Kidney (tissue), 14 donors: Measurements from ENCODE around the gene GNB1. TPM values are rescaled to one million over a fixed set of nuclear protein-coding genes. Genes with fewer than 3 reads are reported as not detected.

Experiments used
- DNase-seq, 5 donors: peaks; one replicate each; pipeline ENCODE4 v3.0.0-alpha.2; 2013 to 2020
- FAIRE-seq: peaks from 2 replicates; lab custom pipeline; 2012; peaks lifted over from hg19 to GRCh38; lab: Jason Lieb, UNC
- H3K27ac ChIP-seq, 2 donors: one replicate each; pipeline ENCODE4 v1.7.0; 2013; ENCODE audit warnings: low read depth in 2 of 2, low read length in 2 of 2, inconsistent platforms in 1 of 2
- H3K27me3 ChIP-seq: one replicate; pipeline ENCODE4 v1.7.1; 2013; ENCODE audit warnings: low read length, inconsistent platforms; ENCODE audit not compliant: control insufficient read depth, insufficient read depth
- H3K36me3 ChIP-seq, 3 donors: one replicate each; pipeline versions ENCODE4 v1.7.0 to v1.7.1; 2013; ENCODE audit warnings: low read length in 3 of 3, control low read depth in 1 of 3, inconsistent platforms in 1 of 3; ENCODE audit not compliant: insufficient read depth in 3 of 3, control insufficient read depth in 2 of 3
- H3K4me1 ChIP-seq, 3 donors: one replicate each; pipeline versions ENCODE4 v1.7.0 to v1.7.1; 2013; ENCODE audit warnings: low read length in 3 of 3, inconsistent platforms in 1 of 3, low read depth in 1 of 3; ENCODE audit not compliant: control insufficient read depth in 2 of 3, insufficient read depth in 2 of 3
- H3K4me3 ChIP-seq, 3 donors: one replicate each; pipeline versions ENCODE4 v1.7.0 to v1.8.1; 2013; ENCODE audit warnings: low read length in 3 of 3, control low read depth in 1 of 3, inconsistent platforms in 1 of 3
- H3K9ac ChIP-seq, 3 donors: one replicate each; pipeline versions ENCODE4 v1.7.0 to v1.7.1; 2013; ENCODE audit warnings: low read length in 3 of 3, control low read depth in 1 of 3, inconsistent platforms in 1 of 3
- H3K9me3 ChIP-seq, 3 donors: one replicate each; pipeline versions ENCODE4 v1.7.0 to v1.7.1; 2013; ENCODE audit warnings: low read length in 3 of 3, control low read depth in 1 of 3, inconsistent platforms in 1 of 3; ENCODE audit not compliant: control insufficient read depth in 2 of 3, insufficient read depth in 1 of 3
- CTCF ChIP-seq: IDR thresholded peaks from 3 replicates; pipeline ENCODE4 v1.5.1; 2012; ENCODE audit warnings: mild to moderate bottlenecking, moderate library complexity, borderline replicate concordance; ENCODE audit not compliant: insufficient read depth; ENCODE audit errors: extremely low read depth
- intact Hi-C: fragments of 100-400 bp; cut with DNase I; formaldehyde crosslinking; loops from one replicate; pipeline ENCODE4 v1.11.1; 2022
- polyA plus RNA-seq: library from polyadenylated mRNA; stranded (reverse); fragments of 350-450 nt; fragmentation: Illumina TruSeq; extraction: RNeasy Lipid Tissue Mini Kit (QIAGEN cat#74804); gene quantifications from one replicate; pipeline ENCODE4 v1.2.3, GENCODE V29; 2014; ENCODE audit warnings: low read depth, low replicate concordance; ENCODE audit not compliant: insufficient read depth
- total RNA-seq: library from RNA; stranded (reverse); fragmentation: NEBNext Ultra II Directional; extraction: Animal tissue kit (Norgen Biotek cat#: 25700); gene quantifications from one replicate; pipeline ENCODE4 v1.2.1, GENCODE V29; 2021
- donor health status: control.
- donor health status: control.
- donor health status: control.
- donor health status: control.
- donor health status: control.
- donor health status: DM: yes; HTN: yes; CAD: no.
- donor health status: Normal renal cell carcinoma (clear cell type).

Gene GNB1
- total and polyA plus RNA-seq, 2 donors from 2014 or later, result 144 to 347 TPM

DNA sequence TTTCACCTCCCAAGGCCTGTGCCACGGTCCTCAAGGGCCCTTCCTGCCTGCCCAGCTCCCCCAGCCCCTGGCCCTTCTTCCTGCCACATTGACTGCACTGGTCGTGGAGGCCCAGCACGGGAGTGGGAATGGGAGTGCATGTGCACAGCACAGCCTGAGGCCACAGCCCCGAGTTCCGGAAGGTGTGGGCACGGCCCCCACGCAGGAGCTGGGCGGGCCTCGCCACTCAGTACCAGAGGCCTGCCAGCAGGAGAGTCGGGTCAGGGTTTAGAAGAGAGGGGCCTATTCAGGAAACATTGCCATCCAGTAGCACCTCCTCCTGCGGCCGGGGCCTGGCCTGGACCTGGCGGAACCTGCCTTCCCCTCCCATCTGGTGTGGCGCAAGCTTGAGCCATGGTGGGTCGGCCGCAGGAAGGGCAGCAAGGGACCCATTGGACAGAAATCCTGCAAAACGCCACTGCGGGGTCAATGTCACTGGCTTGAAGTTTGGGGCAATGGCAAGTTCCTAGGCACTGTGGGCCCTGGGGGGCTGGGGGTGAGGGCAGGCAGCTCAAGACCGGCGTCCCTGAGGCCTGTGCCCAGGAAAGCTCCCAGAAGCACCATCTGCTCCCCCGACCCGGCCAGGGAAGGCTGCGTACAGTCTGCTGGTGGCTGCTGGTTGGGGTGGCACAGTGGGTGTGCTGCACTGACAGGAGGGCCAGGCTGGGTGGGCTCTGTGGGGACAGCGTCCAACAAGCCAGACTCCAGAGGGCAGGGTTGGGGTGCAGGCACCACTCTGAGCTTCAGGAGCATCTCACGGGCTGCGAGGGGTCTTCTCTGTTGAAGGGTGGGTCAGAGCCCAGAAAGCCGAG is 29.9 kb upstream of the GNB1 start:
- peak in 2 of 5 donors; percentile 70 to 84 for DNase-seq
- intact Hi-C loops, result no loop called here
- Histone ChIP-seq H3K9ac (no peak overlapping the region), H3K9me3 (no peaks in the 10 kb centered on the region), H3K36me3 (no peaks in the 10 kb centered on the region), H3K4me3 (no peak overlapping the region), H3K27me3 (no peaks in the 10 kb centered on the region), H3K4me1 (peaks cover 0 to 7% (median 7%) of the 10 kb centered on the region in 3 donors), H3K27ac (no peak overlapping the region)
- no peak for TF ChIP-seq CTCF
- FAIRE-seq, result no peak

GRCh38 chr1:1920057-1920607 is 29.2 kb upstream of the GNB1 start:
- Histone ChIP-seq H3K27me3 (no peaks in the 10 kb centered on the region), H3K4me1 (peaks cover 0 to 7% (median 7%) of the 10 kb centered on the region in 3 donors), H3K9me3 (no peaks in the 10 kb centered on the region), H3K9ac (no peak overlapping the region), H3K4me3 (no peak overlapping the region), H3K36me3 (no peaks in the 10 kb centered on the region), H3K27ac (peak overlapping the region in 1 of 2 donors; percentile 37)
- intact Hi-C loops, result no loop called here
- TF ChIP-seq CTCF, result no peak
- no peak for DNase-seq
- no peak for FAIRE-seq

DNA sequence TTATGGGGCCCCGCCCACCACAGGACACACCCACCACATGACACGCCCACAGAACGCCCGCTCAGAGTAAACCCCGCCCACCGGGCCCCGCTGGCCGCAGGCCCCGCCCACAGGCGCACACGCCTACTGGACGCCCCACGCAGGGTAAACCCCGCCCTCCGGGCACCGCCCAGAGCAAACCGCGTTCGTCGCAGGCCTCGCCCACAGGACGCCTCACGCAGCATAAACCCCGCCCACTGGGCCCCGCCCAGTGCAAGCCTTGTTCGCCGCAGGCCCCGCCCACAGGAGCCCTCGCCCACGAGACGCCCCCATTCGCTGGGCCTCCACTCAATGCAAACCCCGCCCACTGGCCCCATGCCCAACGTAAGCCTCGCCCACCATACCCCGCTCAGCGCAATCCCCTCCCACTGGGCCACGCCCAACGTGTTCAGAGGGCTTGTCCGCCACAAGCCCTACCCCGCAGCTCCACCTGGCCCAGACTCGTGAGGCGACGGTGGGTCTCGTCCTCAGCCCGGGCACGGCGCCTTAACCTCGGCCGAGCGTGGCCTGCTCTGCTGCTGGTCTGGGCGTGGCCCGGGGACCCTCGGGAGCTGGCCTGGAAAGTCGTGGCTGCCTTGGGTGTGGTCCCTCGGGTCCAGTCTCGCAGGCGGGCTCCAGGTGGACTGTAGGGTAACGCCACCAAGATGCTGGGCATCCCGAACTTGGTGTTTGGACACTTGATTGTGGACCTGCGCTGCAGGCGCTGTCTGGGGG is 28.6 kb upstream of the GNB1 start:
- intact Hi-C loops, result no loop called here
- no peaks in the 10 kb centered on the region for H3K36me3 ChIP-seq
- H3K4me1 ChIP-seq, result peaks cover 0 to 7% (median 7%) of the 10 kb centered on the region in 3 donors
- peak overlapping the region in 2 of 3 donors; percentile 11 to 44 for H3K4me3 ChIP-seq
- H3K27me3 ChIP-seq, result no peaks in the 10 kb centered on the region
- no peaks in the 10 kb centered on the region for H3K9me3 ChIP-seq
- no peak for TF ChIP-seq CTCF
- peak overlapping the region in 1 of 2 donors; percentile 37 for H3K27ac ChIP-seq
- H3K9ac ChIP-seq, result no peak overlapping the region
- DNase-seq (peak; percentile 99 to 100 (median 99)), FAIRE-seq (peak; percentile 90)
